ENCODE measurements around the gene ACSM6. TPM values are rescaled to one million over a fixed set of nuclear protein-coding genes. Genes with fewer than 3 reads are reported as not detected.

Gene ACSM6
- total RNA-seq, 1 experiment from 2014 or later, result not detected

GRCh38 chr10:95276367-95277200, 82.5 kb downstream of the ACSM6 start:
- intact Hi-C loops (cut with micrococcal nuclease; ENCODE audit: unreplicated experiment), result no loop called here
- peaks cover 31% of the 10 kb centered on the region for H3K4me1 Mint-ChIP-seq (ENCODE audit: low read depth, unreplicated experiment)
- no TSS peak for BruUV-seq (replicated peaks)
- CTCF ChIA-PET, result no interaction called here
- H3K9me3 Mint-ChIP-seq (ENCODE audit: low read depth, unreplicated experiment), result no peaks in the 10 kb centered on the region
- no peak overlapping the region for H3K27ac Mint-ChIP-seq (ENCODE audit: unreplicated experiment)
- no peak overlapping the region for H3K4me3 Mint-ChIP-seq (ENCODE audit: low read depth, unreplicated experiment)
- DNase-seq, result no peak
- H3K27me3 Mint-ChIP-seq (ENCODE audit: unreplicated experiment), result no peaks in the 10 kb centered on the region
- no peak for TF ChIP-seq CTCF (IDR thresholded peaks at IDR 0.05; ENCODE audit: unreplicated experiment)
- no peaks in the 10 kb centered on the region for H3K36me3 Mint-ChIP-seq (ENCODE audit: insufficient read depth, unreplicated experiment)

GRCh38 chr10:95277201-95277570, 83.1 kb downstream of the ACSM6 start:
- no peak for TF ChIP-seq CTCF (IDR thresholded peaks at IDR 0.05; ENCODE audit: unreplicated experiment)
- CTCF ChIA-PET, result no interaction called here
- DNase-seq, result no peak
- no peaks in the 10 kb centered on the region for H3K27me3 Mint-ChIP-seq (ENCODE audit: unreplicated experiment)
- peaks cover 31% of the 10 kb centered on the region for H3K4me1 Mint-ChIP-seq (ENCODE audit: low read depth, unreplicated experiment)
- no peak overlapping the region for H3K4me3 Mint-ChIP-seq (ENCODE audit: low read depth, unreplicated experiment)
- no peaks in the 10 kb centered on the region for H3K9me3 Mint-ChIP-seq (ENCODE audit: low read depth, unreplicated experiment)
- no peaks in the 10 kb centered on the region for H3K36me3 Mint-ChIP-seq (ENCODE audit: insufficient read depth, unreplicated experiment)
- no TSS peak for BruUV-seq (replicated peaks)
- intact Hi-C loops (cut with micrococcal nuclease; ENCODE audit: unreplicated experiment), result no loop called here
- no peak overlapping the region for H3K27ac Mint-ChIP-seq (ENCODE audit: unreplicated experiment)

GRCh38 chr10:95277614-95278013, 83.6 kb downstream of the ACSM6 start:
- no peak overlapping the region for H3K4me3 Mint-ChIP-seq (ENCODE audit: low read depth, unreplicated experiment)
- no peaks in the 10 kb centered on the region for H3K27me3 Mint-ChIP-seq (ENCODE audit: unreplicated experiment)
- H3K9me3 Mint-ChIP-seq (ENCODE audit: low read depth, unreplicated experiment), result no peaks in the 10 kb centered on the region
- DNase-seq, result no peak
- CTCF ChIA-PET, result no interaction called here
- BruUV-seq (replicated peaks), result no TSS peak
- peaks cover 31% of the 10 kb centered on the region for H3K4me1 Mint-ChIP-seq (ENCODE audit: low read depth, unreplicated experiment)
- no peak for TF ChIP-seq CTCF (IDR thresholded peaks at IDR 0.05; ENCODE audit: unreplicated experiment)
- H3K27ac Mint-ChIP-seq (ENCODE audit: unreplicated experiment), result no peak overlapping the region
- intact Hi-C loops (cut with micrococcal nuclease; ENCODE audit: unreplicated experiment), result no loop called here
- no peaks in the 10 kb centered on the region for H3K36me3 Mint-ChIP-seq (ENCODE audit: insufficient read depth, unreplicated experiment)

Other genes starting within 250 kb of the ACSM6 start
- not detected in 2 replicates for gene CYP2C8, start 124.7 kb upstream of the ACSM6 start, total RNA-seq (2022)
- gene PDLIM1, start 96.8 kb downstream of the ACSM6 start, total RNA-seq (2022), result 49.7 and 50.2 TPM in 2 replicates

Measured in Calu3 (cell line).